T-cell (primary cell): Measurements from ENCODE around the gene MAP1B. TPM values are rescaled to one million over a fixed set of nuclear protein-coding genes. Genes with fewer than 3 reads are reported as not detected.

Experiments used
- ATAC-seq, 4 experiments: fragments of 200-7000 bp in 3 of 4; fragments of 150-1000 bp in 1 of 4; cut with Tn5 transposase; replicated peaks in 1 of 4; 1 replicate in 3 of 4; 2 replicates in 1 of 4; pipeline ENCODE4 v1.10.0; 2021; ENCODE audit warnings: moderate library complexity in 3 of 4, mild to moderate bottlenecking in 2 of 4, moderate number of reproducible peaks in 1 of 4
- CTCF ChIA-PET, 2 donors: fragments of 300-600 bp; sonication (Branson Sonifier 250); formaldehyde crosslinking; loops; one replicate each; lab custom pipeline; 2022; ENCODE audit warnings: antibody characterized with exemption in 2 of 2; lab: Charles Lee
- POLR2A ChIA-PET, 2 donors: fragments of 300-600 bp; sonication (Branson Sonifier 250); formaldehyde crosslinking; loops; one replicate each; lab custom pipeline; 2022; ENCODE audit warnings: antibody characterized with exemption in 2 of 2; lab: Charles Lee
- DNase-seq, 35 experiments: peaks; one replicate each; pipeline versions ENCODE4 v3.0.0 to v3.0.0-alpha.2; 2013 to 2023
- H3K27ac ChIP-seq: one replicate; pipeline ENCODE4 v1.5.1; 2013; ENCODE audit warnings: low read length
- H3K27me3 ChIP-seq, 2 experiments: replicated peaks in 1 of 2; 1 replicate in 1 of 2; 2 replicates in 1 of 2; pipeline versions ENCODE4 v1.6.1 to v1.7.0; 2013; ENCODE audit warnings: low read length in 1 of 2, mixed read lengths in 1 of 2; ENCODE audit not compliant: control insufficient read depth in 2 of 2, insufficient read depth in 2 of 2; ENCODE audit errors: extremely low read depth in 1 of 2
- H3K36me3 ChIP-seq, 2 donors: 1 replicate in 1 of 2; 2 replicates in 1 of 2; pipeline versions ENCODE4 v1.6.1 to v1.7.0; 2013; ENCODE audit warnings: low read length in 1 of 2; ENCODE audit not compliant: control insufficient read depth in 2 of 2, insufficient read depth in 1 of 2; ENCODE audit errors: extremely low read depth in 1 of 2
- H3K4me1 ChIP-seq, 2 experiments: 1 replicate in 1 of 2; 2 replicates in 1 of 2; pipeline versions ENCODE4 v1.6.1 to v1.7.0; 2013; ENCODE audit warnings: low read length in 2 of 2, mixed read lengths in 1 of 2; ENCODE audit not compliant: insufficient read depth in 2 of 2, control insufficient read depth in 1 of 2; ENCODE audit errors: extremely low read depth in 1 of 2
- H3K4me3 ChIP-seq, 2 donors: 1 replicate in 1 of 2; 2 replicates in 1 of 2; pipeline versions ENCODE4 v1.5.1 to v1.7.0; 2013; ENCODE audit warnings: mild to moderate bottlenecking in 2 of 2, low read length in 1 of 2, moderate library complexity in 1 of 2; ENCODE audit not compliant: control insufficient read depth in 1 of 2; ENCODE audit errors: extremely low read depth in 1 of 2
- H3K9me3 ChIP-seq: 2 replicates; pipeline ENCODE4 v1.7.0; 2013
- H3K27ac Mint-ChIP-seq, 2 donors: one replicate each; pipeline ENCODE4 v1.8.0; 2020 to 2021; ENCODE audit warnings: mild to moderate bottlenecking in 2 of 2, mixed read lengths in 2 of 2
- H3K27me3 Mint-ChIP-seq, 2 donors: one replicate each; pipeline ENCODE4 v1.8.0; 2021 to 2022; ENCODE audit warnings: mixed read lengths in 2 of 2
- H3K36me3 Mint-ChIP-seq: one replicate; pipeline ENCODE4 v1.8.0; 2021; ENCODE audit warnings: mixed read lengths
- H3K4me1 Mint-ChIP-seq, 3 donors: one replicate each; pipeline ENCODE4 v1.8.0; 2020 to 2022; ENCODE audit warnings: mixed read lengths in 3 of 3, mild to moderate bottlenecking in 1 of 3
- H3K4me3 Mint-ChIP-seq, 3 donors: one replicate each; pipeline ENCODE4 v1.8.0; 2020 to 2022; ENCODE audit warnings: mild to moderate bottlenecking in 3 of 3, mixed read lengths in 3 of 3, moderate library complexity in 3 of 3
- H3K9me3 Mint-ChIP-seq, 3 donors: one replicate each; pipeline ENCODE4 v1.8.0; 2020 to 2022; ENCODE audit warnings: mixed read lengths in 3 of 3
- WGBS: methylation state at CpG from one replicate; pipeline ENCODE4 v1.1.5; 2013; ENCODE audit warnings: missing lambda C conversion rate; ENCODE audit not compliant: insufficient coverage; 5-methylcytosine and 5-hydroxymethylcytosine counted together
- total RNA-seq, 35 experiments: library from RNA in 6 of 35; stranded (reverse) in 6 of 35; fragments of 120-200 nt in 1 of 35; gene quantifications; one replicate each; pipeline versions ENCODE4 v1.2.1 to v1.2.4 and lab custom pipeline; 2013 to 2026

Gene MAP1B
- total RNA-seq, 5 donors from 2014 or later (not counting 1 experiment from before 2014, with no cell fraction given): 0.33 to 0.98 (median 0.47) TPM; not detected in 2

DNA sequence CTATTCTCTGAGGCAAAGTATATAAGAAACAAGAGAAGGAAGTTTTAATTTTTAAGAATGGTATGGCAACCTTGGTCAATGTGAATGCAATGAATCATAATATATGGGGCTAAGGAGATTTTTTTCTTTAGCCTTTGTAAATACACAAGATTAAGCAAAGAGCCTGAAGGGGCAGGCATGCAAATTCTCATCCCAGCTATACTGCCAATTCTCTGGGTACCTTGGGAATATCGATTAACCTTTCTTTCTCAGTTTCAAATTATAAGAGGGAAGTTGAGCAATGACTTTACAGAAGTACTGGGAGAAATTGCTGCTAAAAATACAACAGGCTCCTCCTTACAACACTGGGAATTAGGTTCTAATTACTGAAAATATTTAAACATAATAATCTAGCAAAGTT, 115.2 kb downstream of the MAP1B start:
- Histone ChIP-seq H3K27ac (no peak overlapping the region), H3K36me3 (peaks cover 18 to 87% of the 10 kb centered on the region in 2 donors), H3K4me3 (no peak overlapping the region), H3K9me3 (no peaks in the 10 kb centered on the region), H3K4me1 (no peaks in the 10 kb centered on the region), H3K27me3 (no peaks in the 10 kb centered on the region)
- ChIA-PET CTCF (interaction anchor here in 1 of 2 donors (0.7 kb wide), 1 partner anchor 12 kb away, joined by 3 read pairs; no protein-coding TSS in a partner anchor), POLR2A (no interaction called here)
- DNase-seq: no peak
- Mint-ChIP-seq H3K9me3 (no peaks in the 10 kb centered on the region), H3K4me1 (no peaks in the 10 kb centered on the region), H3K36me3 (peaks cover 89% of the 10 kb centered on the region), H3K27me3 (no peaks in the 10 kb centered on the region), H3K4me3 (no peak overlapping the region), H3K27ac (no peak overlapping the region)
- no peak for ATAC-seq
- no CpG with 5 or more reads among the region's 1 CpG for WGBS

DNA sequence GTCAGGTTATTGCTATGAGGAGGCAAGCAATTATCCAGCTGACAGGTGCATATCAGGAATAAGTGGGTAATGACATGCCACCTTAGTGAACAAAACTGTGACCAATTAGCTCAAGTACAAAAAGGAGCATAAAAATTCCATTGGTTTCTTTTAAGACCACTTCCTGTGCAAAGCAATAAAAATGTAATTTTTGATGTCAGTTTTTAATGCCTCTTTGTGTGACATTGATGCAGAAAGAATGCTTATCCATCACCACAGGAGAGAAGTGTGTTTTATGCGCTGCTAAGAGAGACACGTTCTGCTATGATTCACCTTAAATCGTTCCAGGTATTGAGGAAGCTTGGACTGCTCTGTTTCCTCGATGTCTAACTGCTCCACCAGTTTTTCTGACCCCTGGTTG, 116.1 kb downstream of the MAP1B start:
- Mint-ChIP-seq H3K4me1 (peaks cover 0 to 1% (median 0%) of the 10 kb centered on the region in 3 donors), H3K27ac (no peak overlapping the region), H3K27me3 (no peaks in the 10 kb centered on the region), H3K4me3 (no peak overlapping the region), H3K9me3 (no peaks in the 10 kb centered on the region), H3K36me3 (peaks cover 87% of the 10 kb centered on the region)
- H3K9me3 ChIP-seq: no peaks in the 10 kb centered on the region
- POLR2A ChIA-PET: no interaction called here
- no peaks in the 10 kb centered on the region for H3K27me3 ChIP-seq
- 97% methylated on average over 4 of the region's 4 CpGs for WGBS
- peaks cover 18 to 81% of the 10 kb centered on the region in 2 donors for H3K36me3 ChIP-seq
- no peak overlapping the region for H3K4me3 ChIP-seq
- H3K4me1 ChIP-seq: no peaks in the 10 kb centered on the region
- H3K27ac ChIP-seq: no peak overlapping the region
- CTCF ChIA-PET: interaction anchor here in 1 of 2 donors (0.7 kb wide), 1 partner anchor 11 kb away, joined by 3 read pairs; no protein-coding TSS in a partner anchor
- ATAC-seq: no peak
- no peak for DNase-seq

DNA sequence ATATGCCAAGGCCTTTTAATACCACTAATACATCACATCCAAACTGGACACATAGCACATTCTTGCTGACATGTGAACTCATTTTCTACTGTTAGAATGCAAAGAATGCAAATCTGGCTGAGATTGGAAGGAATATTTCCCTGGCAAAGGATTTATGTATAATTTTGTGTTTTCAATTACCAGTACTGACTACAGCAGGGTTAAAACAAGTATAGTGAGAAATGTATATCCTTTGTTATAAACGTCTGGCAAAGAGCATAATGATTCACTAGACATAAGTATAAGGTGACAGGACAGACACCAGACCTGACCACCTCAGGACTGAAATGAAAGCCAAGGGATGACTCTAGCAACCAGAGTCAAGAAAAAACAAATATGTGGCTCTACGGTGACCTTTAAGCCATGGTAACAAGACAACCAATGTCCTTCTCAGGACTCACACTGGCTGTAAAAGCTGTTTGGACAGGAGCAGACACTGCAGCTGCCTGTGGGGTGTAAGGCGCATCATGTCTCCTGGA, 117.7 kb downstream of the MAP1B start:
- no peak overlapping the region for H3K27ac Mint-ChIP-seq
- no peak for DNase-seq
- peaks cover 73% of the 10 kb centered on the region for H3K36me3 Mint-ChIP-seq
- peaks cover 0 to 1% (median 1%) of the 10 kb centered on the region in 3 donors for H3K4me1 Mint-ChIP-seq
- H3K27me3 ChIP-seq: no peaks in the 10 kb centered on the region
- H3K9me3 ChIP-seq: no peaks in the 10 kb centered on the region
- peaks cover 18 to 66% of the 10 kb centered on the region in 2 donors for H3K36me3 ChIP-seq
- no peak overlapping the region for H3K4me3 ChIP-seq
- H3K27ac ChIP-seq: no peak overlapping the region
- no peak for ATAC-seq
- ChIA-PET CTCF (no interaction called here), POLR2A (no interaction called here)
- no peak overlapping the region for H3K4me3 Mint-ChIP-seq
- 100% methylated on average over 1 of the region's 3 CpGs for WGBS
- no peaks in the 10 kb centered on the region for H3K27me3 Mint-ChIP-seq
- H3K9me3 Mint-ChIP-seq: no peaks in the 10 kb centered on the region
- H3K4me1 ChIP-seq: peaks cover 0 to 5% of the 10 kb centered on the region in 2 experiments

DNA sequence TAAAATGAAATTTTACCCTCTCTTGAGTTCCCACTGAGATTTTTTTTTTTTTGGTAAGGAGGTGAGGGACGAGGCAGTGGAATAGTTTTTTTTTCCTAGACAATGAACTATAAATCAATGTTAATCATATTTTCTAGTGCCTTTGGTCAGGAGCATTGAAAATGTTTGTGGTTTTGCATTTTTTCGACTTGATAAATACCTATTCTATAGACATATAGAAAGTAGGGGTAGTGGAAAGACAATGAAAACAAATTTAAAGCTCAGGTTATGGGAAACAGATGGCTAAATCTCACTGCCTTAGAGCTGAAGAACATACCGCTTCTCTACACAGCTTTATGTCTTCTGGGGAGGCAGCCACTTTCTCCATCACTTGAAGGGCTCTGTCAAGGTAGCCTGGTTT, 118.5 kb downstream of the MAP1B start:
- Mint-ChIP-seq H3K27me3 (no peaks in the 10 kb centered on the region), H3K9me3 (no peaks in the 10 kb centered on the region), H3K4me3 (no peak overlapping the region), H3K4me1 (peaks cover 4 to 8% (median 8%) of the 10 kb centered on the region in 3 donors), H3K27ac (no peak overlapping the region), H3K36me3 (peaks cover 77% of the 10 kb centered on the region)
- Histone ChIP-seq H3K9me3 (no peaks in the 10 kb centered on the region), H3K27me3 (no peaks in the 10 kb centered on the region), H3K4me1 (peaks cover 0 to 5% of the 10 kb centered on the region in 2 experiments), H3K36me3 (peaks cover 14 to 62% of the 10 kb centered on the region in 2 donors), H3K27ac (no peak overlapping the region), H3K4me3 (no peak overlapping the region)
- no CpG with 5 or more reads among the region's 3 CpGs for WGBS
- no peak for DNase-seq
- ChIA-PET CTCF (no interaction called here), POLR2A (no interaction called here)
- no peak for ATAC-seq

DNA sequence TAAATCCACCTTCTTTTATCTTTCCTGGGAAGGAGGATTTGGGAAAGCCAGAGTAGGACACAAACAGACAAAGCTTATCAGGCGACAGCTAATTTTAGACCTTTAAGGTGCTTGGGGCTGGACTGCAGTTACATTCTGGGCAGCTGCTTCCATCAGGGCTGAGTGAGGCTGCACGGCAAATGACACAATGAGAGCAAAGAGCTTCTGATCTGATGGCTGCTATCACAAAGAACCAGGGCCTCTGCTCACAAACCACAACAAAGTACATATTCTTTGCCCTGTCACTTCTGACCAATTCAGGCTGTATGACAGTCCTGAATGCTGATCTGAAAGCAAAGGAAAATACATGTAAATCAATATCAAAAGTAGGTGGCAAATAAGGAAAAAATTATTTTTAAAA, 119.7 kb downstream of the MAP1B start:
- ATAC-seq (no peak), DNase-seq (no peak)
- Histone ChIP-seq H3K9me3 (no peaks in the 10 kb centered on the region), H3K4me3 (no peak overlapping the region), H3K4me1 (peaks cover 1 to 5% of the 10 kb centered on the region in 2 experiments), H3K36me3 (peaks cover 13 to 53% of the 10 kb centered on the region in 2 donors), H3K27me3 (no peaks in the 10 kb centered on the region), H3K27ac (no peak overlapping the region)
- H3K9me3 Mint-ChIP-seq: no peaks in the 10 kb centered on the region
- H3K4me1 Mint-ChIP-seq: peaks cover 7 to 16% (median 9%) of the 10 kb centered on the region in 3 donors
- 91% methylated on average over 2 of the region's 2 CpGs for WGBS
- H3K27ac Mint-ChIP-seq: no peak overlapping the region
- ChIA-PET CTCF (no interaction called here), POLR2A (no interaction called here)
- peaks cover 73% of the 10 kb centered on the region for H3K36me3 Mint-ChIP-seq
- no peaks in the 10 kb centered on the region for H3K27me3 Mint-ChIP-seq
- no peak overlapping the region for H3K4me3 Mint-ChIP-seq

DNA sequence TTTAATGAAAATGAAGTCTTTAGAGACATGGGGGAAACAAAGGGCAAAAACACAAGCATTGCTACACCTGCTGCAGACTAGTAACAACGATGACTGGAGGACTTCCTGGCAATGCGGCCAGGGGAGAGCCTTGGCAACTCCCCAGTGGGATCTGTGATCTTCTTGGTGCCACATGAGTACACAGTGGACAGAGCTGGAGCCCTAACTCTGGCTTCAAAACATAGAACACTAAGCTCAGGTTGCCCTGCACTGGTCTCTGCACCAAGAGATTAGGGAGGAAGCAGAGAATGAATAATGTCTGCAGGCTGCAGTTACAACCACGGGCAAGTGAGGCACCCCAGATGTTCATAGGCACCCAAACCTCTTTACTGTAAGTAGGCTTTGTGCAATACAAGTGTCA, 121.7 kb downstream of the MAP1B start:
- H3K9me3 Mint-ChIP-seq: no peaks in the 10 kb centered on the region
- Histone ChIP-seq H3K9me3 (no peaks in the 10 kb centered on the region), H3K4me1 (peaks cover 14% of the 10 kb centered on the region in 2 experiments), H3K27me3 (no peaks in the 10 kb centered on the region), H3K4me3 (no peak overlapping the region), H3K27ac (no peak overlapping the region), H3K36me3 (peaks cover 7 to 35% of the 10 kb centered on the region in 2 donors)
- H3K27ac Mint-ChIP-seq: no peak overlapping the region
- H3K4me1 Mint-ChIP-seq: peaks cover 23 to 31% (median 26%) of the 10 kb centered on the region in 3 donors
- POLR2A ChIA-PET: interaction anchor here (0.6 to 0.7 kb wide), 3 partner anchors 88 to 662 kb away, joined by 3 to 15 read pairs (median 7); no protein-coding TSS in a partner anchor
- DNase-seq (no peak), ATAC-seq (no peak)
- H3K27me3 Mint-ChIP-seq: no peaks in the 10 kb centered on the region
- WGBS: 87% methylated on average over 3 of the region's 3 CpGs
- CTCF ChIA-PET: interaction anchor here in 1 of 2 donors (0.7 kb wide), 2 partner anchors 52 to 775 kb away, joined by 3 to 5 read pairs; no protein-coding TSS in a partner anchor
- H3K36me3 Mint-ChIP-seq: peaks cover 55% of the 10 kb centered on the region
- H3K4me3 Mint-ChIP-seq: no peak overlapping the region
